GM18520 (cell line): ENCODE data around the gene FBLIM1.
"Not testable (repeated sequence)": the region's sequence is repeated elsewhere in the genome, so short reads cannot be mapped to it uniquely, and the experiment has no call there.

Source experiments
- ATAC-seq: cut with Tn5 transposase; IDR thresholded peaks from one replicate; pipeline ENCODE4 v1.9.1; 2021; ENCODE audit not compliant: unreplicated experiment

FBLIM1 gene

DNA sequence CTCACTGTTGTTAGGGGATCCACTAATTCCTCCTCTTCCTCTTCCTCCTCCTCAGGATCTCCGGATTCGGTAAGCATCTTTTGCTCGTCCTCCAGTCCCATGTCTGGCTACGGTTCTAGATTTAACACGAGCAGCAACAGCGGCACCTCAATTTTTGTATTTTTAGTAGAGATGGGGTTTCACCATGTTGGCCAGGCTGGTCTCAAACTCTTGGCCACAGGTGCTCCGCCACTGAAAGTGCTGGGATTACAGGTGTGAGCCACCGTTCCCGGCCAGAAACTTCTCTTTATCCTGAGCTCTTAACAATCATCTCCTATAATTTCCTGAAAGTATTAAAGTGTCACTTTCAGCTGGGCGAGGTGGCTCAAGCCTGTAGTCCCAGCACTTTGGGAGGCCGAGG, 49.0 kb downstream of the FBLIM1 start, which contains the start of gene UQCRHL:
Gene UQCRHL (minus strand): TSS at position 101 of the 400 bp plus-strand sequence. CDS start 0 bp downstream, at position 101.
- ATAC-seq = not testable (repeated sequence)

DNA sequence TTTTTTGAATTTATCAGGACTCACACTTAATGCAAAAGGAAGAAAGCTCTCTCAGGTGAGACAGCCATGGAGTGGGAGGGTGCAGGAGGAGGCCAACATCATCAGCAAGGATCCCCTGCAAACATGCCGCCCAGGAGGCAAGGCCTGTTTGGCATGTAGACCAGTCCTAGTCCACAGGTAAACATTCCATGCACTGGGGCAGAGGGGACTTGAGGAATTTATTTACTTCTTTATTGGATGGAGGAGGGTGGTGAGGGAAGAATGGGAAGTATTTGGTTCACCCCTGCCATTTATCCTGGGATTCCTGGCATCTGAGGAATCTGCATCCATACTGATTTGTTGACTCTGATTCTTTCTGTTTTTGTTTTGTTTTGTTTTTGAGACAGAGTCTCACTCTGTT, 50.4 kb downstream of the FBLIM1 start:
- no peak for ATAC-seq

DNA sequence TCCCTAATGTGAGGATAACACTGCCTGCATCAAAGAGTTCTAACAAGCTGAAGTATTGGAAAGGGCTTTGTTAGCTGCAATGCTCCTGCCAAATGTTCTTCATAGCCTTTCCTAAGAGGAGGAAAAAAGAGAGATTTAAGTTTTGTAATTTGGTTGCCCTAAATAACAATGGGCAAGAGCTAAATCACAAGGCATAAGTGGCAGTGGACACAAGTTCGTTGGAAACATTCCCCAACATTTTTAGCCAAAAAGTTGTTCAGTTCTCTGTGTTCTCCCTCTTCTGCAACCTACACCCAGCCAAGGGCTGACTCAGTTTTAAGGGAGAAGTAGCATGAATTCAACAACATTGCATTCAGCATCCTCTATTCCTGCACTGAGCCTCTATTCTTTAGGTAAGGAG, 51.5 kb downstream of the FBLIM1 start:
- ATAC-seq = no peak

DNA sequence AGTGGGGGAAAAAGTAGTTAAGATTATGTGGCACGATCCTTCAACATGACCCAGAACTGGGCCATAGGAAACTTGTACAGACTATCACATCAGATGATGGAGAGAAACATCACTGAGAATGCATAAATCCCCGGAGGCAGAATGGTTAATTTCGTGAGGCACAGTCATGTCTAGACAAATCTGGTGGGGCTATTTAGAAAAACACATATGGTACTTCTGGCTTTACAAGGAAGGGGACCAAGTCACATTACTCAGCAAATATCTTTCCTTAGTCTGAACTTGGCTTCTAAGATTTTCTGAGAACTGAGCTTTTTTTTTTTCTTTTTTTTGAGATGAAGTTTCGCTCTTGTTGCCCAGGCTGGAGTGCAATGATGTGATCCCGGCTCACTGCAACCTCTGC, 58.1 kb downstream of the FBLIM1 start:
- no peak for ATAC-seq

DNA sequence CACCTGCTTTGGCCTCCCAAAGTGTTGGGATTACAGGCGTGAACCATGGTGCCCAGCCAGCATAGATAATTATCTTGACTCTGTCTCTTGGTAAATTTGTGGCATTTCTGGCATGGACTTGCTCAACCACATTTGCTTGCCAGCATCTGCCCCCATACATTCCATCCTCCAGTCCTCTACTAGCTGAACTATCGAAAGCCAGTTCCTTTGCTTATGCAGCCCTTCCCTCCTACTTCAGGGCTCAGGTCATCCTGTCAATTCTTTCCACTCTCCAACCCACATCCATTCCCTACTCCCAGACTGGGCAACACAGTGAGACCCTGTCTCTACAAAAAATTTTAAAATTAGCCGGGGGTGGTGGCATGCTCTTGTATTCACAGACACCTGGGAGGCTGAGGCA, 61.9 kb downstream of the FBLIM1 start:
- no peak for ATAC-seq

DNA sequence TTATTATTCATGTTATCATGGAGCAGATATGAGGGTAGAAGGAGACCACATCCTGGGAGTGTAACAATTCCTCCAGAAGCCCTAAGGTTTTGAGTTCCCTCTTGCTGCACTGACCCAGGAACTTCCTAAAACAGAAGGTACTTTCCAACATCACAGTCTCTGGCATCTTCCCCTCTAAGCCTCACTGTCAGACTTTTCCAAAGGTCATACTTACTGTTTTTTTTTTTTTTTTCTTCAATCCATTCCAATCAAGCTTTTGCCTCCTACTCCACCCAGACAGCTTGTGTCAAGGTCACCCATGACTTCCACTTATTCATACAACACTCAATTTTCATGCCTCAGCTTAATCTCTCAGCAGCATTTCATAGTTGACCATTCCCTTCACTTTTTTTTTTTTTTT, 67.2 kb downstream of the FBLIM1 start:
- no peak for ATAC-seq

DNA sequence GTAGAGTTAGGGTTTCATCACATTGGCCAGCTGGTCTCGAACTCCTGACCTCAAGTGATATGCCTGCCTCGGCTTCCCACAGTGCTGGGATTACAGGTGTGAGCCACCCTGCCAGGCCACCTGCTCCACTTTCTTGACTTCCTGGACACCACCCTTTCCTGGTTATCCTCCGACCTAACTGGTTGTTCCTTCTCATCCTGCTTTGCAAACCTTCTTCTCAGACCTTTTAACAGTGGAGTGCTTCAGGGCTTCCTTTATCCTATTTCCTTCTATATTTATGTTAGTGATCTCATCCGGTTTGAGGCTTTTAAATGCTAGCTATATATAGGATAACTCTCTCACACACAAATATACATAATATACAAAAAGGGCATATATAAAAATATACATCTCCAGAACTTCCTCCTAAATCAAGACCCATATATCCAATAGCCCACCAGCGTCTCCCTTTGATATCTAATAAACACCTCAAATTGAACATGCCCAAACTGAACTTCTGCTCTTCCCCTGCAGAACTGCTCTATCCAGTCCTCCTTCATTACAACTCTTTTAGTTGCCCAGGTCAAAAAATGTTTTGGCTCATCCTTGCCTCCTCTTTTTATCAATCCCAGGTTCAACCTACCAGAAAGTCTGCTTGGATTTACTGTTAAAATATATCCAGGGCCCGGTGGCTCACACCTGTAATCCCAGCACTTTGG, 68.4 kb downstream of the FBLIM1 start:
- ATAC-seq = no peak

DNA sequence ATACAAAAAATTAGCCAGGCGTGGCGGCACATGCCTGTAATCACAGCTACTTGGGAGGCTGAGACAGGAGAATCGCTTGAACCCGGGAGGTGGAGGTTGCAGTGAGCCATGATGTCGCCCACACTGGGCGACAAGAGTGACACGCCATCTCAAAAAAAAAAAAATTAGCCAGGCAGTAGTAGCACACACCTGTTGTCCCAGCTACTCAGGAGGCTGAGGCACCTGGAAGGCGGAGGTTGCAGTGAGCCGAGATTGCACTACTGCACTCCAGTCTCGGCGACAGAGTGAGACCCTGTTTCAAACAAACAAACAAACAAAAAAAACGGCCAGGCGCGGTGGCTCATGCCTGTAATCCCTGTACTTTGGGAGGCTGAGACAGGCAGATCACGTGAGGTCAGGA, 69.0 kb downstream of the FBLIM1 start:
- not testable (repeated sequence) for ATAC-seq

DNA sequence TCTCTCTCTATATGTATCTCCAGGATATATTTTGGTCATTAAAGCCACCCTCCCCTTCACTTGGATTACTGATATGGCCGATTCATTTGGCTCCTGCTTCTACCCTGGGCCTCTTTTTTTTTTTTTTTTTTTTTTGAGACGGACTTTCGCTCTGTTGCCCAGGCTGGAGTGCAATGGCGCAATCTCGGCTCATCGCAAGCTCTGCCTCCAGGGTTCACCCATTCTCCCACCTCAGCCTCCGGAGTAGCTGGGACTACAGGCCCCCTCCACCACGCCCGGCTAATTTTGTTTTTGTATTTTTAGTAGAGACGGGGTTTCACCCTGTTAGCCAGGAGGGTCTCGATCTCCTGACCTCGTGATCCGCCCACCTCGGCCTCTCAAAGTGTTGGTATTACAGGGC, 70.3 kb downstream of the FBLIM1 start:
- not testable (repeated sequence) for ATAC-seq

DNA sequence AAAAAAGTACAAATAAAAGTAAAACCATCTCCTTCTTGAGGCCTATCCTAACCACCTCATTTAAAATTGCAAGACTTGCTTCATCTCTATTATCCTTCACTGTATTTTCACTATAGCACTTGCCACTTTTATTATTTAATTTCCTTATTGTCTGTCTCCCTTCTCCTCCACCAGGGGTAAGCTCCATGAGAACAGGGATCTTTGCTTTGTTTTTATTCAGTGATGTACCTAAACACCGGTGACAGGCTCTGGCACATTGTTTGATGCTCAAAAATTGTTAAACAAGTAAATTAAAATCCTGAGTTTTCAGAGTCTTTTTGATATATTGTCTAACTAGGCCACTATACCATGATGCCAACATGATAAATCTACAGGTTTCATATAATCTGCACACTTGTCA, 71.7 kb downstream of the FBLIM1 start:
- no peak for ATAC-seq

DNA sequence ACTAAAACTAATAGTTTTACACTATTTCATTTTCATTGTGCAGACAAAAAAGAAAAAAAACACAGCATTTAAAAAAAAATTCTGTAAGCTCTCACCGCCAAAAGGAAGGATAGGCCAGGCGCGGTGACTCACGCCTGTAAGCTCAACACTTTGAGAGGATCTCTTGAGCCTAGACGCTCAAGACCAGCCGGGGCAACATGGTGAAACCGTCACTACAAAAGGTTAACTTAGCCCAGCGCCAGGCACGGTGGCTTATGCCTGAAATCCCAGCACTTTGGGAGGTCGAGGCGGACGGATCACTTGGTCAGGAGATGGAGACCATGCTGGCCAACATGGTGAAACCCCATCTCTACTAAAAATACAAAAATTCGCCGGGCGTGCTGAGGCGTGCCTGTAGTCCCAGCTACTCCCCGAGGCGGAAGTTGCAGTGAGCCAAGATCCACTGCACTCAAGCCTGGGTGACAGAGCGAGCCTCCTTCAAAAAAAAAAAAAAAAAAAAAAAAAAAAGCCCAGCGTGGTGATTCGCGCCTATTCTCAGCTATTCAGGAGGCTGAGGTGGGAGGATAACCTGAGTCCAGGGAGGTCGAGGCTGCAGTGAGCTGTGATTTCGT, 74.6 kb downstream of the FBLIM1 start:
- ATAC-seq = no peak

DNA sequence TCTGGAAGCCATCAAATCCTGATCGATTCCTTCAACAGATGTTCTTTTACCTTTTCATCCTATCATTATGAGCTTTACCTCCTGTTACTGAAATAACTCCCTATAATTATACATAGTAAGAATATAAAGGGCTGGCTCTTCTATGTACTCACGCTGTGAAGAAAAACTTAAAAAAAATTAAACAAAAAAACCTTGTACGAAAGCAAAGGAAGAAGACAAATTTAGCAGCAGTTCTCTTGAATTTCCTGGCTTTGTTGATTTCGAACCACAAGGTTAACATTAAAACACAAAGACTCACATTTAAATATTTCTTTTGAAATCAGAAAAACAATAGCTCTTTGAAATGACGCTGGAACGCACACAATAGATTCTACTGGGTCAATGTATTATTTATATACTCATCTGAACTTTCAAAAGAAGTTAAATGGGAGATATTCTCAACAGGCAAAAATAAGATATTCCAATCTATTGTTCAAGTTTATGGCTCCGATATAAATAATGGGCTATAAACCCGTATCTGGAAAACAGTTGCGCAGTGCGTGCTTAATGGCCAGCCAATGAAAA, 75.3 kb downstream of the FBLIM1 start:
- no peak for ATAC-seq

DNA sequence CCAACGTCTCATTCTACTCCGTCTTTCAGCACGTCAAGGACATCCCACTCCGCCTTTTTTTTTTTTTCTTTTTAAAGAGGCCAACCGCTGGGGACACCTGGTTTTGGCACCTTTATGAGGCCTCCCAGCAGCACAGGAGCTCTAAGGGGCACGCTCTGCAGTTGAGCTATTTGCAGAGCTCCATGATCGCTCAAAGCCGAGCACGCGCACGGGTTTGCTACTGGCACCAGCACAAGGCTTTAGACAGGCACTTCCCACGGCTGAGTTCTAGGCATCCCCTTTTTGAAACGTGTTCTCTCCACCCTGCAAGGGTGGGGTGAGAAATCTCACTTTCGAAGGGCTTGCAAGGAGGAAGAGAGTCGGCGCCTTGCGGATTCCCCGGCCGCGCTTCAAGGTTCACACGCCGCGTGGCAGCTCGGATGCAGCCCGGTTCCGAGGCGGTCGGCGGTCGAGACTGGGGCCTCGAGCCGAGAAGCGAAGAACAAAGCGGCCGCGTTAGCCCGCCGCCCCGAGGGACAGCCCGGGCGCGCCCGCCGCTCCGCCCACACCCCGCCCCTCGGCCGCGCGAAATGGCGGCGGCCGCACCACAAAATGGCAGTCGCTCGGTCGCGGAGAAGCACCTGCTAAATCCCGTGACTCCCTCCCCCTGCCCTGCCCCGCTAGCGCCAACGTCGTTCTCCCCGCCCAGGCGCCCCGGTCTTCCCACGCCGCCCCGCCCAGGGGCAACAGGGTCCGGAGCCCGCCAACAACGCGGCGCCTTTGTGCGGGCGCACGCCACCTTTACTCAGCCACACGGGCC, 76.0 kb downstream of the FBLIM1 start:
- ATAC-seq = peak; percentile 35

DNA sequence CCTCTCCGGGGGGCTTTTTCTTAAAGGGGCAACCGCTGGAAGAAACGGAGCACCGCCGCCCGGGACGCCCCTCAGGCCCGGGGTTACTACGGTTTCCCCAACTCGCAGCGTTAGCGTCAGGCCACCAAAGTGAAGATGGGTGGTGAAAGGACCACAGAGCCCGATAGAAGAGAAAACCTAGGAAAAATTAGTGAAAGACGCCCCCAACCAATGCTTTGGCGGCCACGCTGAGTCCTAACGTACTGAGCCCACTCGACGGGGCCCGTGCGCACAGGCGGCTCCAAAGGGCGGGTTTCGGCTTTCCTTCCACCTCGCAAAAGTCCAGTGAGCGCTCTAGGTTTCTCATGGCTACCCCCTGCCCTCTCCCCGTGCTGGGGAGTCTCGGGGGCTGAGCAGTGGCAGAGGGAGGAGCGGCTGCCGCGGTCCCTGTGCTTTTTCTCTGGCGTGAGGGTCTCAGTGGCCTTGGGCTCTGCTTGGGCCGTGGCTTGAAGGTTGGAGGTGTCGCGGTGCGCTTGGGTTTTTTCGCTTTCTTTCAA, 76.7 kb downstream of the FBLIM1 start:
- ATAC-seq = no peak

DNA sequence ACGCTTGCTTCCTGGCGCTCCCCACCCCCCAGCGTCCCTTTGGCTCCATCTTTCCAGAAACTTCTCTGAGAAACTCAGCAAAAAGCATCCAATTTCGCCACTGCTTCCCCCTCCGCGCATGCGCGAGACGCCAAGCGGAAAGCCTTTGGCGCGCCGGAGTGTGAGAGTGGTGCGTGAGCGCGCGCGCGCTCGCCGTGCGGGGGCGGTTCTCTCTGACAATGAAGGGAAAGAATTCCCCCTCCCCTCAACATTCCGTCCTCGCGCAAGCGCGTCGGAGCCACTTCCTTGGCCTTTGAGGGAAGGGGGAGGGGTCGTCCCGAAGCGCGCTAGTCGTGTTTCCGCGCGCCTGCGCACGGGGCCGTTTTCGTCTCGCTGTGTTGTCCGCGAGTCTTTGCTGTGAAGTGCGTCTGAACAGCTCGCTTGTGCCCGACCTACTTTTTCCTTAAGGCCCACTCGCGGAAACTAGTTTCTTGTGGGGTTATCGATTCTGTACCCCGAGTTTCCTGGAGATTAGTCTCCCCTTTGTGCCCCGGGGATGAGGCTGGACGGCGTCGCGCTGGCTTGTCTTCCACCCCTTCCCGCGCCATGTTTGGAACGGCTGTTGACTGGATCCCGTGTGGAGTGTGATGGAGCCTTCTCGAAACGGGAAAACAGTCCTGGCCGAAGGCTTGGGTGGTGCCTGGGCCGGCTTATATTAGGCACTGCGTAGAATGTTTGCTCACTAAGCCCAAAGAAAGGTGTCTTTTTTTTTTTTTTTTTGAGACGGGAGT, 77.3 kb downstream of the FBLIM1 start:
- peak; percentile 37 for ATAC-seq
